Nephron progenitor cell (in vitro differentiated cells): ENCODE data around the gene OCRL.

Source experiments
- DNase-seq: peaks from one replicate; pipeline ENCODE4 v3.0.0; 2021
- H3K27ac Mint-ChIP-seq: 2 replicates; pipeline ENCODE4 v1.8.0; 2021; ENCODE audit warnings: mild to moderate bottlenecking, moderate library complexity, mixed read lengths
- H3K27me3 Mint-ChIP-seq: 2 replicates; pipeline ENCODE4 v1.8.0; 2021; ENCODE audit warnings: mild to moderate bottlenecking, low read depth, mixed read lengths; ENCODE audit not compliant: poor library complexity
- H3K36me3 Mint-ChIP-seq: 2 replicates; pipeline ENCODE4 v1.8.0; 2021; ENCODE audit warnings: low read depth, mixed read lengths
- H3K4me1 Mint-ChIP-seq: 2 replicates; pipeline ENCODE4 v1.8.0; 2021; ENCODE audit warnings: mixed read lengths
- H3K4me3 Mint-ChIP-seq: 2 replicates; pipeline ENCODE4 v1.8.0; 2021; ENCODE audit warnings: mild to moderate bottlenecking, moderate library complexity, mixed read lengths
- H3K9me3 Mint-ChIP-seq: 2 replicates; pipeline ENCODE4 v1.8.0; 2021; ENCODE audit warnings: mild to moderate bottlenecking, moderate library complexity, mixed read lengths
- TF ChIP-seq, protein P1 (sequence below): fragments of 200-600 bp; sonication (generic); IDR thresholded peaks from 2 replicates; pipeline ENCODE4 v1.5.0; 2021; ENCODE audit warnings: antibody characterized with exemption

OCRL gene

GRCh38 chrX:129577473-129577872 is 37.4 kb downstream of the OCRL start:
- TF ChIP-seq, protein P1, sequence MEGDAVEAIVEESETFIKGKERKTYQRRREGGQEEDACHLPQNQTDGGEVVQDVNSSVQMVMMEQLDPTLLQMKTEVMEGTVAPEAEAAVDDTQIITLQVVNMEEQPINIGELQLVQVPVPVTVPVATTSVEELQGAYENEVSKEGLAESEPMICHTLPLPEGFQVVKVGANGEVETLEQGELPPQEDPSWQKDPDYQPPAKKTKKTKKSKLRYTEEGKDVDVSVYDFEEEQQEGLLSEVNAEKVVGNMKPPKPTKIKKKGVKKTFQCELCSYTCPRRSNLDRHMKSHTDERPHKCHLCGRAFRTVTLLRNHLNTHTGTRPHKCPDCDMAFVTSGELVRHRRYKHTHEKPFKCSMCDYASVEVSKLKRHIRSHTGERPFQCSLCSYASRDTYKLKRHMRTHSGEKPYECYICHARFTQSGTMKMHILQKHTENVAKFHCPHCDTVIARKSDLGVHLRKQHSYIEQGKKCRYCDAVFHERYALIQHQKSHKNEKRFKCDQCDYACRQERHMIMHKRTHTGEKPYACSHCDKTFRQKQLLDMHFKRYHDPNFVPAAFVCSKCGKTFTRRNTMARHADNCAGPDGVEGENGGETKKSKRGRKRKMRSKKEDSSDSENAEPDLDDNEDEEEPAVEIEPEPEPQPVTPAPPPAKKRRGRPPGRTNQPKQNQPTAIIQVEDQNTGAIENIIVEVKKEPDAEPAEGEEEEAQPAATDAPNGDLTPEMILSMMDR, result no peak
- no peak for DNase-seq
- peaks cover 71% of the 10 kb centered on the region for H3K36me3 Mint-ChIP-seq

GRCh38 chrX:129577877-129578276 is 37.8 kb downstream of the OCRL start:
- H3K27me3 Mint-ChIP-seq, result no peaks in the 10 kb centered on the region
- DNase-seq, result no peak
- TF ChIP-seq, protein P1, result no peak
- peaks cover 68% of the 10 kb centered on the region for H3K36me3 Mint-ChIP-seq
- no peak overlapping the region for H3K4me3 Mint-ChIP-seq
- no peaks in the 10 kb centered on the region for H3K4me1 Mint-ChIP-seq
- no peaks in the 10 kb centered on the region for H3K9me3 Mint-ChIP-seq
- H3K27ac Mint-ChIP-seq, result no peak overlapping the region

More at GRCh38 chrX:129577473-129577872, 37.4 kb downstream of the OCRL start:
- H3K4me1 Mint-ChIP-seq, result no peaks in the 10 kb centered on the region
- H3K27me3 Mint-ChIP-seq, result no peaks in the 10 kb centered on the region
- no peak overlapping the region for H3K4me3 Mint-ChIP-seq
- H3K9me3 Mint-ChIP-seq, result no peaks in the 10 kb centered on the region
- H3K27ac Mint-ChIP-seq, result no peak overlapping the region

DNA sequence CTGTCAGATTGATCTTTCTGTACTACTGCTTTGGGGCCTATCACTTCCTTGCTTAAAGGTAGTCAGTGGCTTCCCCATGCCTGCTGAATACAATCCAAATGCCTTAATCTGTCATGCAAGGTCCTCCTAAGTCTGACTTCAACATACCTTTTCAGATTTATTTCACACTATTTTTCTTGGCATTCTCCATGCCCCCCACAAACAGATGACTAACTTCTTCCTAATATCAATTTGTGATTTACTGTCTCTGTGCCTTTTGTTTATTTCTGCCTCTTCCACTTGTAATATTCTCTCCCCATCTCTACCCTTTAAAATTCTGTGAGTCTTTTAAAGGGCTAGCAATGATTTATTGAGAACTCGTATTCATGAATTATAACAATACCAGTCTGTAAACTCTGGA is 41.8 kb downstream of the OCRL start:
- Mint-ChIP-seq H3K4me1 (no peaks in the 10 kb centered on the region), H3K27ac (peak overlapping the region; percentile 9)

DNA sequence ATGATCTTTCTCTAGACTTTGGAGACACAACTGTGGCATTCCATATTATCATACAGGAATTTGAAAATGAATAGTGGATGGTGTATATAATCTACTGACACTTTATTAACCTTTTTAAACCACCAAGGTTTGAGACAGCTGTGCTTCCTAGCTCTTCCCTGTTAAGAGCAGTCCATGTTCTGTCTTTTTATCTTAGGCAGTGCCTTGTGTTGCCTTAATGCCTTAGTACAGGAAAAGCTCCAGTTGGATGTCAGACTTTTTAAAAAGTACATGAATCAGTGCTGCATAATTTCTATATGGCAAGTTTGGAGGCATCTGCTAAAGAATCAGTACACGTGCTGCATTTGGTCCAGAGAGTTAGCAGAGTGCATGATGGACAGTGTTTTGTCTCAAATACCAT is 45.1 kb downstream of the OCRL start:
- TF ChIP-seq, protein P1, result no peak
- Mint-ChIP-seq H3K27me3 (no peaks in the 10 kb centered on the region), H3K27ac (no peak overlapping the region)

More for the DNA sequence above, 41.8 kb downstream of the OCRL start:
- Mint-ChIP-seq H3K36me3 (peaks cover 50% of the 10 kb centered on the region), H3K4me3 (no peak overlapping the region), H3K9me3 (no peaks in the 10 kb centered on the region), H3K27me3 (no peaks in the 10 kb centered on the region)
- DNase-seq, result no peak
- TF ChIP-seq, protein P1, result no peak

DNA sequence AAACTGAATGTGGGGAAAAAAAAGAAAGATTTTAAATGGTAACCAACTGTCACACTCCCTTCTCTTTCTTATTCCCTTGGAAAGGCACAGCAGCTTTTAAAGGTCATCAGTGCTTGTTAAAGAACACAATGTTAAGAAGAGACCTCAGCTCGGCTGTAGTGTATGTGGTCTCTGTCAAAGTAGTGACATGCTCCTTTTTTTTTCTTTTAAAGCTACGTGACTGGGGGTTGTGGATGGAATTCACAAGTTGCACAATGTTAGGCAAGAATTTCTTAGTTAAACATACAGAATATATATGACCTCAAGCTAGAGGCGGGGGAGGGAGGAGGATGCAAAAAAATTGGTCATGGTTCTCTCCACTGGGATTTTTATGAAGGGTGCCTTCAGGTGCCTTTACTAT is 45.6 kb downstream of the OCRL start:
- Mint-ChIP-seq H3K27ac (no peak overlapping the region), H3K27me3 (no peaks in the 10 kb centered on the region), H3K4me3 (no peak overlapping the region), H3K36me3 (peaks cover 58% of the 10 kb centered on the region), H3K9me3 (no peaks in the 10 kb centered on the region), H3K4me1 (no peaks in the 10 kb centered on the region)
- TF ChIP-seq, protein P1, result no peak
- DNase-seq, result no peak

More for the DNA sequence above, 45.1 kb downstream of the OCRL start:
- Mint-ChIP-seq H3K9me3 (no peaks in the 10 kb centered on the region), H3K4me1 (no peaks in the 10 kb centered on the region), H3K36me3 (peaks cover 58% of the 10 kb centered on the region), H3K4me3 (no peak overlapping the region)
- DNase-seq, result no peak

GRCh38 chrX:129586446-129586845 is 46.4 kb downstream of the OCRL start:
- Mint-ChIP-seq H3K4me1 (no peaks in the 10 kb centered on the region), H3K27me3 (no peaks in the 10 kb centered on the region), H3K9me3 (no peaks in the 10 kb centered on the region), H3K36me3 (peaks cover 61% of the 10 kb centered on the region), H3K4me3 (no peak overlapping the region), H3K27ac (no peak overlapping the region)
- TF ChIP-seq, protein P1, result no peak
- no peak for DNase-seq
